Peyer's patch (tissue), 4 donors: Measurements from ENCODE around the gene MTUS2. TPM values are rescaled to one million over a fixed set of nuclear protein-coding genes. Genes with fewer than 3 reads are reported as not detected.

Source experiments
- DNase-seq, 3 donors: peaks; one replicate each; pipeline ENCODE4 v3.0.0-alpha.2; 2017 to 2019
- H3K27ac ChIP-seq, 4 donors: fragments of 200-600 bp; sonication (generic); one replicate each; pipeline ENCODE4 v1.5.1; 2016 to 2019
- H3K27me3 ChIP-seq, 2 donors: fragments of 200-600 bp; sonication (generic); one replicate each; pipeline ENCODE4 v1.5.1; 2019
- H3K36me3 ChIP-seq, 3 donors: fragments of 200-600 bp; sonication (generic); one replicate each; pipeline ENCODE4 v1.5.1; 2016 to 2019
- H3K4me1 ChIP-seq, 4 donors: fragments of 200-600 bp; sonication (generic); one replicate each; pipeline ENCODE4 v1.5.1; 2016 to 2019
- H3K4me3 ChIP-seq, 4 donors: fragments of 200-600 bp; sonication (generic); 1 replicate in 3 of 4; 2 replicates in 1 of 4; pipeline ENCODE4 v1.5.1; 2016 to 2019; ENCODE audit warnings: mild to moderate bottlenecking in 1 of 4
- H3K9me3 ChIP-seq, 4 donors: fragments of 200-600 bp; sonication (generic); one replicate each; pipeline ENCODE4 v1.5.1; 2016 to 2019; ENCODE audit warnings: mild to moderate bottlenecking in 1 of 4
- POLR2A ChIP-seq, 2 donors: fragments of 450-650 bp; IDR thresholded peaks; one replicate each; pipeline ENCODE4 v1.5.1; 2017; ENCODE audit warnings: antibody characterized with exemption in 2 of 2, mild to moderate bottlenecking in 2 of 2, moderate library complexity in 2 of 2
- total RNA-seq, 4 donors: library from RNA; depleted of rRNA; stranded (reverse); fragments of >200 nt; gene quantifications; one replicate each; pipeline ENCODE4 v1.1.0, GENCODE V29; 2016
- TF ChIP-seq, protein P1 (sequence below), 6 experiments: fragments of 450-650 bp in 4 of 6; fragments of 200-600 bp in 2 of 6; sonication (generic) in 1 of 6; IDR thresholded peaks; one replicate each; pipeline ENCODE4 v1.5.1; 2017 to 2019; ENCODE audit warnings: antibody characterized with exemption in 6 of 6, mild to moderate bottlenecking in 3 of 6, moderate library complexity in 1 of 6

The MTUS2 gene
- total RNA-seq, 4 donors from 2014 or later: 0.13 to 0.28 (median 0.18) TPM; not detected in 1

DNA sequence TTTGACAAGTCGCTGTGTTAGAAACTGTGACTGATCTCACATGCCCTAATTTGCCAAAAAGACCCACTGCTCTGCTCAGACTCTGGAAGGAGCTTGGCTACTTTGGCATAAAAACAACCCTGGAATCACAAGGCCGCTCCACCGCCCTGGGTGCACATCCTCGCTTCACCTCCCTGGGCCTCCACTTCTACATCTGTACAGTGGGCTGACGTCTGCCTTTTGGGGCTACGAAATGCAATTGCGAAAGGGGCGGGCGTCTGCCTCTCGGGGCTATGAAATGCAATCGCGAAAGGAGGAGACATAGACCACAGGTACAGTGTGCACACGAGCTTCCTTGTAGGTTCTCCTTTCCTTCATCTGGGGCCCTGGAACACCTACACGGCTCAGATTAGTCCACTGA is 701.2 kb downstream of the MTUS2 start:
- Histone ChIP-seq H3K4me1 (no peaks in the 10 kb centered on the region), H3K27ac (no peak overlapping the region), H3K9me3 (no peaks in the 10 kb centered on the region), H3K27me3 (no peaks in the 10 kb centered on the region), H3K36me3 (peaks cover 0 to 69% (median 0%) of the 10 kb centered on the region in 3 donors), H3K4me3 (no peak overlapping the region)
- no peak for TF ChIP-seq POLR2A (IDR thresholded peaks at IDR 0.05)
- TF ChIP-seq, protein P1, sequence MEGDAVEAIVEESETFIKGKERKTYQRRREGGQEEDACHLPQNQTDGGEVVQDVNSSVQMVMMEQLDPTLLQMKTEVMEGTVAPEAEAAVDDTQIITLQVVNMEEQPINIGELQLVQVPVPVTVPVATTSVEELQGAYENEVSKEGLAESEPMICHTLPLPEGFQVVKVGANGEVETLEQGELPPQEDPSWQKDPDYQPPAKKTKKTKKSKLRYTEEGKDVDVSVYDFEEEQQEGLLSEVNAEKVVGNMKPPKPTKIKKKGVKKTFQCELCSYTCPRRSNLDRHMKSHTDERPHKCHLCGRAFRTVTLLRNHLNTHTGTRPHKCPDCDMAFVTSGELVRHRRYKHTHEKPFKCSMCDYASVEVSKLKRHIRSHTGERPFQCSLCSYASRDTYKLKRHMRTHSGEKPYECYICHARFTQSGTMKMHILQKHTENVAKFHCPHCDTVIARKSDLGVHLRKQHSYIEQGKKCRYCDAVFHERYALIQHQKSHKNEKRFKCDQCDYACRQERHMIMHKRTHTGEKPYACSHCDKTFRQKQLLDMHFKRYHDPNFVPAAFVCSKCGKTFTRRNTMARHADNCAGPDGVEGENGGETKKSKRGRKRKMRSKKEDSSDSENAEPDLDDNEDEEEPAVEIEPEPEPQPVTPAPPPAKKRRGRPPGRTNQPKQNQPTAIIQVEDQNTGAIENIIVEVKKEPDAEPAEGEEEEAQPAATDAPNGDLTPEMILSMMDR (IDR thresholded peaks at IDR 0.05): no peak
- DNase-seq: peak in 1 of 3 donors; percentile 20

DNA sequence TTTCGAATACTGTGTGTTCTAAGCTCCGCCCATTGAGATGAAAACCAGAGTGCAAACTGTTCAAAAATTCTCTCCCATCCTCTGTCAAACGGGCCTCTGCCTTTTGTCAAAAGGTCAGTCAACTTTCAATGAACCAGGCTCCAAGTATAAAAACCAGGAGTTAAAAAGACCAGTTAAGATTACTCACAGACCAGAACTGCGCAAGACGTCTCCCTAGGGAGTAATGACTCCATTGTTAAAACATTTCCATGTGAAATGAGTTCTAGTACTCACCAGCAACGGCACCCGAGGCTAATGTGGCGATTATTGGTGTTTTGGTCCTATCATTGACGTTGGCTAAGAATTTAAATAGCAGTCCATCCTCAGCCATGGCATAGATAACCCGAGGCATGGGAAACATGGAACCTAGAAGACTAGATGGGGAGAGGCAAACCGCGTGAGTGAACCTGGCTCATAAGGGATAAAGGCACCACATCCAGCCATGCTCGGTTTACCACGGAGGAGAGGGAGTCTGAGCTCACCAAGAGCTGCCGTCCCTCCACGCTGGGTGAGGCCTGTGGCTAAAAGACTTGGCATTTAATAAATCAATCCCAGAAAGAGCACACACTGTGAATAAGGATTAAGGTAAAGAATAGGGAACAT is 702.0 kb downstream of the MTUS2 start:
- no peak overlapping the region for H3K27ac ChIP-seq
- peak in 1 of 3 donors; percentile 13 for DNase-seq

DNA sequence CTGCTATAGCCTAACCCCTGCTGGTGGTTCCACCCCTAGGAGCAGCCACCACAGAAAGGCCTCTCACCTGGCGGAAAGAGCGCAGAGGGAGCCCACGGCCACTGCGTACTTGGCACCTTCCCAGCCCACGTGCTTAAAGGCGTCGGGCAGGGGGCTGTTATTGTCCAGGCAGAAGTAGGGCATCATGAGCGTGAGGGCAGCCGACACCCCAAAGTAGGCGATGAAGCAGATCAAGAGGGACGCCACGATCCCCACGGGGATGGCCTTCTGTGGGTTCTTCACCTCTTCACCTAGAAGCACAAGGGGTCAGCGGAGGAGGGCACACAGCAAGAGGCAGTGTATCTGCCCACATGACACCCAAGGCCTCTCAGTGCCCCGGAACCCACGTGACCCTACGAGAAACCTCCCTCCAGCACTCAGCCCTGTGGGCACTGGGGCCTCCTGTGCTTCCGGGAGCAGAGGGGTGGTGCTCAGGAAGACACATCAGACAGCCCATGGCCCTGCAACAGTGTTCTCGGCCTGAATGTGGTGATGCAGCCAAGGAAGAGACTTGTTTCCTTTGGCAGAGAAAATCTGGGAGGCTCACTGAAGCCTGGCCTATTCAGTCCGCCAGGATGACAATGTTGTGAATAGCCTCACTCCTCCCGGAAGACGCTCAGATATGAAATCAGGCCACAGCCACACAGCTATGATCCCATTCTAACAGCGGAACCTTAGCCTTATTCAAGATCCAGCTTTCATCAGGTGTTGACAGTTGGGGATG is 703.2 kb downstream of the MTUS2 start:
- DNase-seq: peak in 1 of 3 donors; percentile 40
- H3K27ac ChIP-seq: no peak overlapping the region
- H3K4me1 ChIP-seq: no peaks in the 10 kb centered on the region
- no peak overlapping the region for H3K4me3 ChIP-seq
- no peaks in the 10 kb centered on the region for H3K27me3 ChIP-seq
- no peaks in the 10 kb centered on the region for H3K9me3 ChIP-seq
- peaks cover 0 to 60% (median 0%) of the 10 kb centered on the region in 3 donors for H3K36me3 ChIP-seq
- no peak for TF ChIP-seq POLR2A (IDR thresholded peaks at IDR 0.05)
- TF ChIP-seq, protein P1 (IDR thresholded peaks at IDR 0.05): no peak

More for the DNA sequence above, 702.0 kb downstream of the MTUS2 start:
- Histone ChIP-seq H3K4me1 (no peaks in the 10 kb centered on the region), H3K36me3 (peaks cover 0 to 61% (median 0%) of the 10 kb centered on the region in 3 donors), H3K4me3 (no peak overlapping the region), H3K9me3 (no peaks in the 10 kb centered on the region), H3K27me3 (no peaks in the 10 kb centered on the region)
- TF ChIP-seq POLR2A (IDR thresholded peaks at IDR 0.05): no peak
- TF ChIP-seq, protein P1 (IDR thresholded peaks at IDR 0.05): no peak

DNA sequence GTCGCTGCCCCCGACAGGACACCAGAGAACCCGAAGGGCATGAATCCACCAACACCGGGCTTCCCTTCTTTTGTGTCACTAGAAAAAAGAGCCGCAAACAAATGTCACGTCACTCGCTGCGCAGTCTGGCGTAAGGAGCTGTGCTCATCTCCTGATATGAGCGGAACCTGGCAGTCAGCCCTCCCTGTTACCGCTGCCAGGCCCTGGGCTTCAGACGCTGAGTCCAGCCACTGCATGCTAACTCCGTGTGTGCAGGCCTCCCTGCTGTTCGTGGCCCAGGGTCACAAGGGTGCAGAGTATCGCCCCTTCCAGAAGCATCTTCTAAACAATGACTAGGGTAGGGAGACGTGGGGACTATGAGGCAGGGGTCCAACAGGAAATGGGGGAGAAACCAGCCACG is 704.0 kb downstream of the MTUS2 start:
- Histone ChIP-seq H3K27ac (no peak overlapping the region), H3K9me3 (no peaks in the 10 kb centered on the region), H3K36me3 (peaks cover 0 to 62% (median 0%) of the 10 kb centered on the region in 3 donors), H3K4me1 (no peaks in the 10 kb centered on the region), H3K27me3 (no peaks in the 10 kb centered on the region), H3K4me3 (no peak overlapping the region)
- TF ChIP-seq, protein P1 (IDR thresholded peaks at IDR 0.05): no peak
- DNase-seq: peak in 1 of 3 donors; percentile 36

DNA sequence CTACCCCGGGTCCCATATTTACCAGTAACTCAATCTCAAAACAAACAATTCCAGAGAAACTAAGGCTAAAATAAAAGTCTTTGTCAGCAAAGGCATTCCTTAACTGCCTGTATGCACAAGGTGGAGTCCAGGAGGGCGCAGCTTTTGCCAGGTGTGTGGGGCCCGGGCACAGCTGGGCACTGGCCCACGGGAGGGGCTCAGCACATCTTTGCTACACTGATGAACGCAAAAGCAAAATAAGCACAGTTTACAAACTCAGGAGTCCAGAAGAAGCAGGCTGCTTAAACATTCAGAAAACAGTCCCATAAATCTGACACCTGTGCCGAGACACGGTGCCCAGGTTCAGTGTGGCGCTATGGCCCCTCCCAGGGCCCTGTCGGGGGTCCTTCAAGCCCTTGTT is 704.5 kb downstream of the MTUS2 start:
- Histone ChIP-seq H3K36me3 (peaks cover 0 to 67% (median 0%) of the 10 kb centered on the region in 3 donors), H3K27ac (no peak overlapping the region), H3K27me3 (no peaks in the 10 kb centered on the region), H3K4me3 (no peak overlapping the region), H3K9me3 (no peaks in the 10 kb centered on the region), H3K4me1 (no peaks in the 10 kb centered on the region)
- DNase-seq: no peak
- TF ChIP-seq, protein P1 (IDR thresholded peaks at IDR 0.05): no peak
- no peak for TF ChIP-seq POLR2A (IDR thresholded peaks at IDR 0.05)
